Osteocyte (in vitro differentiated cells): Measurements from ENCODE around the gene DCDC1. TPM values are rescaled to one million over a fixed set of nuclear protein-coding genes. Genes with fewer than 3 reads are reported as not detected.
A peak's percentile ranks its signal among the peaks of the same experiment; 100 is the strongest.

ENCODE experiments used
- DNase-seq: peaks from one replicate; pipeline ENCODE4 v3.0.0; 2021; ENCODE audit warnings: mixed read lengths; ENCODE audit not compliant: unreplicated experiment; ENCODE audit errors: extremely low spot score
- H3K27ac Mint-ChIP-seq: one replicate; pipeline ENCODE4 v1.8.0; 2021; ENCODE audit warnings: mild to moderate bottlenecking, mixed read lengths; ENCODE audit not compliant: unreplicated experiment
- H3K27me3 Mint-ChIP-seq: one replicate; pipeline ENCODE4 v1.8.0; 2021; ENCODE audit warnings: mixed read lengths; ENCODE audit not compliant: unreplicated experiment
- H3K36me3 Mint-ChIP-seq: one replicate; pipeline ENCODE4 v1.8.0; 2021; ENCODE audit warnings: mixed read lengths; ENCODE audit not compliant: unreplicated experiment
- H3K4me1 Mint-ChIP-seq: one replicate; pipeline ENCODE4 v1.8.0; 2021; ENCODE audit warnings: mixed read lengths; ENCODE audit not compliant: unreplicated experiment
- H3K4me3 Mint-ChIP-seq: one replicate; pipeline ENCODE4 v1.8.0; 2021; ENCODE audit warnings: mild to moderate bottlenecking, moderate library complexity, mixed read lengths; ENCODE audit not compliant: unreplicated experiment
- H3K9me3 Mint-ChIP-seq: one replicate; pipeline ENCODE4 v1.8.0; 2021; ENCODE audit warnings: mixed read lengths; ENCODE audit not compliant: unreplicated experiment
- total RNA-seq: library from RNA; stranded (reverse); gene quantifications from 2 replicates; pipeline ENCODE4 v1.2.1, GENCODE V29; 2021
- TF ChIP-seq, protein P1 (sequence below): fragments of 200-600 bp; sonication (generic); IDR thresholded peaks from 2 replicates; pipeline ENCODE4 v1.5.0; 2021; ENCODE audit warnings: antibody characterized with exemption, mild to moderate bottlenecking, moderate library complexity

The DCDC1 gene
- total RNA-seq, 1 donor from 2014 or later, result not detected

DNA sequence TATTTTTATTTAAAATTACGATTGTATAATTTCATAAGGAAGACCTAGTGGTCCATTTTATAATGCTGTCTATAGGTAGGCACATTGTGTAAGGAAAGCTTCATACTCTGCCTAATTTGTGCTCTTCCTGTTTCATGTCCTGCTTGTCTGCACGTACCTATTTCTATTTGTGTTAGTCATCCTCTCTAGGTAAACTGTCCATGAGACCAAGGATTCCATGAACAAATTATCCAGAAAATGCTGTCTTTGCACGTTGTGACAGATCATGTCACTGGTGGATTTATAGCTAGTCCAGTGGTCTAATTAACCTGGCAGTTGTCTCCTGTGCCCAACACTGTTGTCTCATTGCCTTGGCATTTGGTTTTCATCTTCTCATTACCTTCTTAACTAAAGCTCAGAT, 44.8 kb upstream of the DCDC1 start:
- peaks cover 10% of the 10 kb centered on the region for H3K9me3 Mint-ChIP-seq
- DNase-seq, result no peak
- no peak overlapping the region for H3K4me3 Mint-ChIP-seq
- H3K36me3 Mint-ChIP-seq, result peaks cover 16% of the 10 kb centered on the region
- H3K27ac Mint-ChIP-seq, result no peak overlapping the region
- peaks cover 4% of the 10 kb centered on the region for H3K4me1 Mint-ChIP-seq
- no peaks in the 10 kb centered on the region for H3K27me3 Mint-ChIP-seq
- TF ChIP-seq, protein P1, sequence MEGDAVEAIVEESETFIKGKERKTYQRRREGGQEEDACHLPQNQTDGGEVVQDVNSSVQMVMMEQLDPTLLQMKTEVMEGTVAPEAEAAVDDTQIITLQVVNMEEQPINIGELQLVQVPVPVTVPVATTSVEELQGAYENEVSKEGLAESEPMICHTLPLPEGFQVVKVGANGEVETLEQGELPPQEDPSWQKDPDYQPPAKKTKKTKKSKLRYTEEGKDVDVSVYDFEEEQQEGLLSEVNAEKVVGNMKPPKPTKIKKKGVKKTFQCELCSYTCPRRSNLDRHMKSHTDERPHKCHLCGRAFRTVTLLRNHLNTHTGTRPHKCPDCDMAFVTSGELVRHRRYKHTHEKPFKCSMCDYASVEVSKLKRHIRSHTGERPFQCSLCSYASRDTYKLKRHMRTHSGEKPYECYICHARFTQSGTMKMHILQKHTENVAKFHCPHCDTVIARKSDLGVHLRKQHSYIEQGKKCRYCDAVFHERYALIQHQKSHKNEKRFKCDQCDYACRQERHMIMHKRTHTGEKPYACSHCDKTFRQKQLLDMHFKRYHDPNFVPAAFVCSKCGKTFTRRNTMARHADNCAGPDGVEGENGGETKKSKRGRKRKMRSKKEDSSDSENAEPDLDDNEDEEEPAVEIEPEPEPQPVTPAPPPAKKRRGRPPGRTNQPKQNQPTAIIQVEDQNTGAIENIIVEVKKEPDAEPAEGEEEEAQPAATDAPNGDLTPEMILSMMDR, result no peak

DNA sequence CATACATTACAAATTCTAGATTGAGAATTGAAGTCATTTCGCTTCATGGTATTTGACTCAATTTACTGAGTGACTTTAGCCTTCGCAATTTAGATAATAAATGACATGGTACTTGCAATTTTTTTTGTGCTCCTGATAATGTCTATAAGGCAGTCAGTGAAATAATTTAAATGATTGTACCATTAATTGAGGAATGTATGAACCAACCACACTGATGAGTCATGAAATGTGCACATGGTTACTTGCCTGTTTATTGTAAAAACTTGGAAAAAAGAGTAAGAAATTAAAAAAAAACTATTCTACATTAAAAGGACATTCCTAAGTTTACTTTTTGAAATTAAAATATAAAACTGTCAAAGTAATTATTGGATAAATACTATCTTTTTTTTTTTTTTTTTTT, 43.4 kb upstream of the DCDC1 start:
- Mint-ChIP-seq H3K9me3 (peaks cover 10% of the 10 kb centered on the region), H3K4me1 (peaks cover 4% of the 10 kb centered on the region), H3K36me3 (peaks cover 16% of the 10 kb centered on the region), H3K27ac (no peak overlapping the region), H3K27me3 (no peaks in the 10 kb centered on the region), H3K4me3 (no peak overlapping the region)
- no peak for DNase-seq
- TF ChIP-seq, protein P1, result no peak

DNA sequence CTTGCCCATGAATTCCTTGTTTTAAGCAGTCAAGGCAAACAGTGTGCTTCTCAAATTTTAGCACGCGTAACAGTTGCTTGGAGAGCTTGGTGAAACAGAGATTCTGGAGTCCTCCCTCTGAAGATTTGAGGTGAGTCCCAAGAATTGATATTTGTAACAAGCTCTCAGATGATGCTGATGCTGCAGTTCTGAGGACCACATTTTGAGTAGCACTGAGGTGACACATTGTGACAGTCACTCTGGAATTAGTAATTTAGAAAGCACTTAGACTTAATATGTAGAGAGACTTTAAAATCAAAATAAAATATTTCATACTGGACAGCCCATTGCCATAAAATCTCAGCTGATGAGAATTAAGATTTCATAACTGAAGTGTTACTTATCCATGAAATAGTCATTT, 38.7 kb upstream of the DCDC1 start:
- peaks cover 6% of the 10 kb centered on the region for H3K36me3 Mint-ChIP-seq
- no peak overlapping the region for H3K27ac Mint-ChIP-seq
- DNase-seq, result no peak
- H3K9me3 Mint-ChIP-seq, result peaks cover 10% of the 10 kb centered on the region
- H3K4me1 Mint-ChIP-seq, result peaks cover 7% of the 10 kb centered on the region
- TF ChIP-seq, protein P1, result no peak
- no peak overlapping the region for H3K4me3 Mint-ChIP-seq
- no peaks in the 10 kb centered on the region for H3K27me3 Mint-ChIP-seq

DNA sequence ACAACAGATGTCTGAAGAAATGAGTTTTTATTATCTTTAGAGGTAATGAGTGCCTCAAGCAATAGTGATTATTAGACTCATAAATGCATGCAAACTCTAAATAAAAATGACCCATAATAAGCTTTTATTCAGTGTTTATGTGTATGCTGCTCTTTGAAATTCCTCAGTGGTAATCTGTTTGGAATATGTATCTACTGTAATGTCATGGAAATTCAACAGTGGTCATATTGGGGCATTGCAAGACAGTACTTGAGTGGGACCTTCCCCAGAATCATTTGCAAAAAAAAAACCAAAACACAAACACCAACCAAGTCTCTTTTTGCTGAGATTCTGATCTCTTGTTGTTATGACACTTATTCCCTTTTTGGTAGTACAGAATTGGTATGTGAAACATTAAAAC, 35.1 kb upstream of the DCDC1 start:
- Mint-ChIP-seq H3K4me3 (no peak overlapping the region), H3K27me3 (no peaks in the 10 kb centered on the region), H3K36me3 (peaks cover 15% of the 10 kb centered on the region), H3K27ac (no peak overlapping the region), H3K4me1 (peaks cover 3% of the 10 kb centered on the region), H3K9me3 (no peaks in the 10 kb centered on the region)
- DNase-seq, result no peak
- TF ChIP-seq, protein P1, result no peak

DNA sequence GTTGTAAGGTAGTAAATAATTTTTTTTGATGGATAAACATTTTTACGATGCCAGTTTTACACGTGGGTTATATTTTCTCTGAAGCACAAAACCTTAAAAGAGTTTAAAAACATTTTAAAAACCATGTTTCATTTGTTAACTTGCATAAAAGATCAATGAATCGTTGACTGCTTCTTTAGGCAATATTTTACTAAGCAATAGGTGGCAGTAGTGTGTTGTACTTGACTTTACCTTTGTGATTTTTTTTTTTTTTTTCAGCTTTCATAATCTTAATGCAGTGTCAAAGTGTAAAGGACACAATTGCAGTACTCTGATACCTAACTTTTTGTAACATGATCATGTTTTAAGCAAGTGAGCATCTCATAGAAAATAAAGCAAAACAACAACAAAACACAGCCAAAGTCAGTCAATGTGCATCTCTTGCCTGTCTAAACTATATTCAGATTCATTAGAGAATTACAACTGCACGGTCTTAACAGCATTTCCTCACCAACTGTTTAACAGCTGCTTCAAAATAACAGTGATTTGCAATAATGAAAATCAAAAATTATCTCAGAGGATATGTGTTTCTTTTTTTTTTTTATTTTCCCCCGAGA, 27.8 kb upstream of the DCDC1 start:
- no peaks in the 10 kb centered on the region for H3K4me1 Mint-ChIP-seq
- no peak overlapping the region for H3K4me3 Mint-ChIP-seq
- H3K36me3 Mint-ChIP-seq, result peaks cover 15% of the 10 kb centered on the region
- DNase-seq, result no peak
- H3K27me3 Mint-ChIP-seq, result no peaks in the 10 kb centered on the region
- TF ChIP-seq, protein P1, result peak; percentile 71
- H3K9me3 Mint-ChIP-seq, result peaks cover 5% of the 10 kb centered on the region
- H3K27ac Mint-ChIP-seq, result no peak overlapping the region
